Endothelial cell of umbilical vein (primary cell): ENCODE results near the gene RASAL1. TPM values are rescaled to one million over a fixed set of nuclear protein-coding genes. Genes with fewer than 3 reads are reported as not detected.

Source experiments
- Bru-seq: library from RNA; stranded (reverse); fragments of 400-500 nt; gene quantifications from one replicate; lab custom pipeline; 2021; lab: Mats Ljungman, UMichigan
- BruChase-seq, 2 experiments: library from RNA; stranded (reverse); fragments of 400-500 nt; gene quantifications; one replicate each; lab custom pipeline; 2021; lab: Mats Ljungman, UMichigan
- BruUV-seq: library from RNA; stranded (reverse); fragments of 400-500 nt; replicated peaks from 2 replicates; lab custom pipeline; 2021; lab: Mats Ljungman, UMichigan
- CTCF ChIA-PET: fragments of 300-600, 350-600 bp; sonication (Branson Sonifier 250); formaldehyde crosslinking; loops from one replicate; lab custom pipeline; 2021; ENCODE audit warnings: antibody characterized with exemption, inconsistent platforms; lab: Charles Lee
- POLR2A ChIA-PET: fragments of 300-600, 350-600 bp; sonication (Branson Sonifier 250); formaldehyde crosslinking; loops from one replicate; lab custom pipeline; 2021; ENCODE audit warnings: antibody characterized with exemption, inconsistent platforms; lab: Charles Lee
- DNase-seq: peaks from one replicate; pipeline ENCODE4 v3.0.0-alpha.2; 2011; ENCODE audit warnings: low read depth, low spot score
- FAIRE-seq: peaks from 2 replicates; lab custom pipeline; 2011; peaks lifted over from hg19 to GRCh38; lab: Jason Lieb, UNC
- H2AFZ ChIP-seq: 2 replicates; pipeline ENCODE4 v1.6.0; 2012; ENCODE audit warnings: low read depth, low read length, control low read depth, inconsistent platforms
- H3K27ac ChIP-seq: 2 replicates; pipeline ENCODE4 v1.5.1; 2011; ENCODE audit warnings: low read depth, mild to moderate bottlenecking, control low read depth, low read length, moderate library complexity; ENCODE audit not compliant: insufficient read depth
- H3K27me3 ChIP-seq, 2 experiments: 2 replicates each; pipeline versions ENCODE4 v1.6.0 to v1.6.1; 2011; ENCODE audit warnings: low read length in 2 of 2, mixed read lengths in 1 of 2; ENCODE audit not compliant: control insufficient read depth in 2 of 2, insufficient read depth in 2 of 2
- H3K36me3 ChIP-seq, 2 experiments: 2 replicates in 1 of 2; 3 replicates in 1 of 2; pipeline ENCODE4 v1.5.1; 2011; ENCODE audit warnings: low read length in 2 of 2, mild to moderate bottlenecking in 1 of 2, moderate library complexity in 1 of 2; ENCODE audit not compliant: control insufficient read depth in 2 of 2, insufficient read depth in 2 of 2; ENCODE audit errors: extremely low read depth in 1 of 2
- H3K4me1 ChIP-seq: 3 replicates; pipeline ENCODE4 v1.5.1; 2011; ENCODE audit warnings: mild to moderate bottlenecking, low read length; ENCODE audit not compliant: control insufficient read depth, insufficient read depth; ENCODE audit errors: extremely low read depth
- H3K4me2 ChIP-seq: 2 replicates; pipeline ENCODE4 v1.6.1; 2011; ENCODE audit warnings: low read length, control low read depth, mixed read lengths; ENCODE audit not compliant: insufficient read depth
- H3K4me3 ChIP-seq, 3 experiments: fragments of 200-600 bp in 1 of 3; sonication (generic), shearing (Covaris generic) in 1 of 3; replicated peaks in 1 of 3; 2 replicates each; pipeline ENCODE4 v1.5.1; 2011 to 2016; ENCODE audit warnings: control low read depth in 3 of 3, low read length in 3 of 3, mild to moderate bottlenecking in 2 of 3, inconsistent platforms in 1 of 3, low read depth in 1 of 3, moderate library complexity in 1 of 3; ENCODE audit not compliant: insufficient read depth in 1 of 3
- H3K79me2 ChIP-seq: 2 replicates; pipeline ENCODE4 v1.6.0; 2012; ENCODE audit warnings: low read length, inconsistent platforms; ENCODE audit not compliant: control insufficient read depth, insufficient read depth
- H3K9ac ChIP-seq: replicated peaks from 2 replicates; pipeline ENCODE3; 2011; ENCODE audit warnings: low read length, control low read depth; ENCODE audit not compliant: insufficient read depth; ENCODE audit errors: extremely low read depth
- H3K9me1 ChIP-seq: replicated peaks from 3 replicates; pipeline ENCODE4 v1.6.0; 2011; ENCODE audit warnings: mild to moderate bottlenecking, low read length; ENCODE audit not compliant: control insufficient read depth, insufficient read depth; ENCODE audit errors: extremely low read depth
- H3K9me3 ChIP-seq: replicated peaks from 2 replicates; pipeline ENCODE4 v1.5.1; 2012; ENCODE audit warnings: low read length, inconsistent platforms; ENCODE audit not compliant: control insufficient read depth, insufficient read depth
- H4K20me1 ChIP-seq: replicated peaks from 2 replicates; pipeline ENCODE3; 2011; ENCODE audit warnings: mild to moderate bottlenecking, low read length; ENCODE audit not compliant: control insufficient read depth, insufficient read depth; ENCODE audit errors: extremely low read depth
- FOS ChIP-seq: IDR thresholded peaks from 2 replicates; pipeline ENCODE4 v1.6.1; 2011; ENCODE audit warnings: mild to moderate bottlenecking, low read length, moderate library complexity, borderline replicate concordance; ENCODE audit not compliant: insufficient read depth
- POLR2A ChIP-seq: IDR thresholded peaks from 2 replicates; pipeline ENCODE4 v1.6.1; 2012; ENCODE audit warnings: low read depth, mild to moderate bottlenecking, control low read depth, low read length
- dilution Hi-C: fragments of 300-500 bp; cut with MboI; formaldehyde crosslinking; loops from one replicate; pipeline ENCODE4 v1.15.0; 2019; ENCODE audit warnings: low sequenced_read_pairs; ENCODE audit not compliant: extremely low pct_ligation_motif_present
- intact Hi-C: fragments of 100-400 bp; cut with micrococcal nuclease; formaldehyde crosslinking; loops from one replicate; pipeline ENCODE4 v1.10.0; 2022
- long read RNA-seq: library from polyadenylated mRNA; stranded (forward); transcript quantifications from one replicate; pipeline ENCODE4 v2.0.0, GENCODE V29; 2021
- polyA minus RNA-seq, 3 experiments: library from RNA; depleted of rRNA, polyadenylated mRNA; stranded (reverse); fragments of >200 nt; gene quantifications; 1 replicate in 1 of 3; 2 replicates in 2 of 3; pipeline ENCODE4 v1.2.3, GENCODE V29; 2011
- polyA plus RNA-seq, 4 experiments: library from polyadenylated mRNA; depleted of rRNA in 3 of 4; stranded (reverse) in 3 of 4; unstranded in 1 of 4; fragments of >200 nt; gene quantifications; 2 replicates each; pipeline versions ENCODE4 v1.2.1 to v1.2.3, GENCODE V29; 2011 to 2012; ENCODE audit warnings: missing spikeins in 1 of 4
- total RNA-seq: library from RNA; stranded (reverse); gene quantifications from 2 replicates; pipeline ENCODE4 v1.2.3, GENCODE V29; 2021
- TF ChIP-seq, protein P1 (sequence below), 2 donors: IDR thresholded peaks; 1 replicate in 1 of 2; 2 replicates in 1 of 2; pipeline ENCODE4 v1.5.1; 2011; ENCODE audit warnings: low read length in 2 of 2, mild to moderate bottlenecking in 2 of 2, moderate library complexity in 2 of 2, control low read depth in 1 of 2, inconsistent platforms in 1 of 2, low read depth in 1 of 2; ENCODE audit not compliant: insufficient read depth in 1 of 2; ENCODE audit errors: extremely low read depth in 1 of 2

RASAL1 gene, protein sequence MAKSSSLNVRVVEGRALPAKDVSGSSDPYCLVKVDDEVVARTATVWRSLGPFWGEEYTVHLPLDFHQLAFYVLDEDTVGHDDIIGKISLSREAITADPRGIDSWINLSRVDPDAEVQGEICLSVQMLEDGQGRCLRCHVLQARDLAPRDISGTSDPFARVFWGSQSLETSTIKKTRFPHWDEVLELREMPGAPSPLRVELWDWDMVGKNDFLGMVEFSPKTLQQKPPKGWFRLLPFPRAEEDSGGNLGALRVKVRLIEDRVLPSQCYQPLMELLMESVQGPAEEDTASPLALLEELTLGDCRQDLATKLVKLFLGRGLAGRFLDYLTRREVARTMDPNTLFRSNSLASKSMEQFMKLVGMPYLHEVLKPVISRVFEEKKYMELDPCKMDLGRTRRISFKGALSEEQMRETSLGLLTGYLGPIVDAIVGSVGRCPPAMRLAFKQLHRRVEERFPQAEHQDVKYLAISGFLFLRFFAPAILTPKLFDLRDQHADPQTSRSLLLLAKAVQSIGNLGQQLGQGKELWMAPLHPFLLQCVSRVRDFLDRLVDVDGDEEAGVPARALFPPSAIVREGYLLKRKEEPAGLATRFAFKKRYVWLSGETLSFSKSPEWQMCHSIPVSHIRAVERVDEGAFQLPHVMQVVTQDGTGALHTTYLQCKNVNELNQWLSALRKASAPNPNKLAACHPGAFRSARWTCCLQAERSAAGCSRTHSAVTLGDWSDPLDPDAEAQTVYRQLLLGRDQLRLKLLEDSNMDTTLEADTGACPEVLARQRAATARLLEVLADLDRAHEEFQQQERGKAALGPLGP
- total RNA-seq (not detected in 2 replicates), polyA plus RNA-seq (not detected in 2 replicates), polyA minus RNA-seq (not detected in 2 replicates), Bru-seq, nascent RNA (not detected), BruChase-seq, experiment 1, labeled RNA remaining after a 6-hour chase (percentile 3 among the genes with signal in this experiment), BruChase-seq, experiment 2, labeled RNA remaining after a 2-hour chase (percentile 3 among the genes with signal in this experiment)
- polyA plus RNA-seq (2011; cell fraction: cytosol; rRNA removed), result not detected in 2 replicates
- not detected in 2 replicates for polyA plus RNA-seq (2011; cell fraction: nucleus; rRNA removed)
- not detected in 2 replicates for polyA plus RNA-seq (2012)
- not detected for polyA minus RNA-seq (2011; cell fraction: cytosol; rRNA and poly(A)+ RNA removed)
- polyA minus RNA-seq (2011; cell fraction: nucleus; rRNA and poly(A)+ RNA removed), result not detected in 2 replicates
- long read RNA-seq, result 0 reads

DNA sequence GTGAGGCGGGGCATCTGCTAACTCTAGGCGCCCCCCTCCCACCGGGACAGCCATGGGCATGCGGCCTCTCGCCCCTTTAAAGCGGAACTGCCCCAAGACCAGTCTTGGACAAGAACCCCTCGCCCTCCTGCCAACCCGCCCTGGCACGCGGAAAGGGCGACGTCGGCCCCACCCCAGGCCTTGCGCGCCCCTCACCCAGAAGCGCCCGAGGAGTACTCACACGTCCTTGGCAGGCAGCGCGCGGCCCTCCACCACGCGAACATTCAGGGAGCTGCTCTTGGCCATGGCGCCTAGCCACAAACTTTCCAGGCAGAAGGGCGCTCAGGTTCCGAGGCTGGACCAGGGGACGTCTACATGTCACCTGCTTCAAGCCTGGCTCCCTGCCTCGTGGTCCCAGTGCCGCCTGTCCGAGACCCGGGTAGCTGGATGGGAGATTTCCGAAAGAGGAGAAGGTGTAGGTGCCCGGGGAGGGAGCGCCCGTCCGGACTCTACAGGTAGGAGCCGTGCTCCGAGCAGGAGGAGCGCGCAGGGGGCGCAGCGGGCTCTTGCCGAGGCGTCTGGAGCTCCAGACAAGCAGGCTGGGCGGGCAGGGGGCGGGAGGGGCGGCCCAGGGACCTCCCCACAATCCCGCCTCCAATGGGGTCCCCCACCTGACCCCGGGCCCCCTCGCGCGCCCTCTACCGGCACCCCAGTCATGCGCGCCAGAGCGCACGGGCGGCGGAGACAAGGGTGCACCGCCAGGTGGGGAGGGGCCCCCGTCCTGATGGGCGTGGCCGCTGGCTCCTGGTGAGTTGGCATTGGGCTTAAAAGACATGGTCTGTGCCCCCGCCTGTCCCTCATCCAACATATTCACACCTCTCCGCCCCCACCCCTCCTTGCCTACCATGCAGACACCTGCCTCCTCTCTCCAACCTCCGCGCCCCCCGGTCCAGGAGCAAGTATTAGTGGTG, at the start of gene RASAL1:
TSS of gene RASAL1 (minus strand) at position 584 of the 950 bp plus-strand sequence. CDS start at position 285, 299 bp downstream.
- H4K20me1 ChIP-seq, result no peaks in the 10 kb centered on the region
- TF ChIP-seq, protein P1, sequence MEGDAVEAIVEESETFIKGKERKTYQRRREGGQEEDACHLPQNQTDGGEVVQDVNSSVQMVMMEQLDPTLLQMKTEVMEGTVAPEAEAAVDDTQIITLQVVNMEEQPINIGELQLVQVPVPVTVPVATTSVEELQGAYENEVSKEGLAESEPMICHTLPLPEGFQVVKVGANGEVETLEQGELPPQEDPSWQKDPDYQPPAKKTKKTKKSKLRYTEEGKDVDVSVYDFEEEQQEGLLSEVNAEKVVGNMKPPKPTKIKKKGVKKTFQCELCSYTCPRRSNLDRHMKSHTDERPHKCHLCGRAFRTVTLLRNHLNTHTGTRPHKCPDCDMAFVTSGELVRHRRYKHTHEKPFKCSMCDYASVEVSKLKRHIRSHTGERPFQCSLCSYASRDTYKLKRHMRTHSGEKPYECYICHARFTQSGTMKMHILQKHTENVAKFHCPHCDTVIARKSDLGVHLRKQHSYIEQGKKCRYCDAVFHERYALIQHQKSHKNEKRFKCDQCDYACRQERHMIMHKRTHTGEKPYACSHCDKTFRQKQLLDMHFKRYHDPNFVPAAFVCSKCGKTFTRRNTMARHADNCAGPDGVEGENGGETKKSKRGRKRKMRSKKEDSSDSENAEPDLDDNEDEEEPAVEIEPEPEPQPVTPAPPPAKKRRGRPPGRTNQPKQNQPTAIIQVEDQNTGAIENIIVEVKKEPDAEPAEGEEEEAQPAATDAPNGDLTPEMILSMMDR (IDR thresholded peaks at IDR 0.05; ENCODE audit: extremely low read depth in 1 of 2, insufficient read depth in 1 of 2, low read depth in 1 of 2, low read length in 2 of 2), result peak in 1 of 2 donors; percentile 31
- TF ChIP-seq POLR2A (no peak), FOS (no peak)
- dilution Hi-C loops (no loop called here), intact Hi-C loops (no loop called here)
- ChIA-PET CTCF (interaction anchor here (0.5 to 3.3 kb wide), 3 partner anchors 39 to 143 kb away, joined by 3 to 10 read pairs (median 5); no protein-coding TSS in a partner anchor), POLR2A (interaction anchor here (0.5 kb wide), 1 partner anchor 8 kb away, joined by 3 read pairs; no protein-coding TSS in a partner anchor)
- no peak for FAIRE-seq
- H3K9ac ChIP-seq, result no peak within 1 kb of the TSS
- no peaks in the 10 kb centered on the region for H3K79me2 ChIP-seq
- H3K9me1 ChIP-seq, result no peaks in the 10 kb centered on the region
- H3K4me3 ChIP-seq, result no peak within 1 kb of the TSS
- H3K4me1 ChIP-seq, result no peaks in the 10 kb centered on the region
- H3K27ac ChIP-seq, result no peak within 1 kb of the TSS
- no peaks in the 10 kb centered on the region for H3K36me3 ChIP-seq
- DNase-seq, result no peak
- no peaks in the 10 kb centered on the region for H3K27me3 ChIP-seq
- no TSS peak for BruUV-seq
- no peak within 1 kb of the TSS for H3K4me2 ChIP-seq
- H2AFZ ChIP-seq, result no peak within 1 kb of the TSS
- no peaks in the 10 kb centered on the region for H3K9me3 ChIP-seq
